Heart left ventricle (tissue), 13 donors: ENCODE data around the gene SHISA8.
"Not testable (repeated sequence)": the region's sequence is repeated elsewhere in the genome, so short reads cannot be mapped to it uniquely, and the experiment has no call there.

Experiments
- POLR2A ChIP-seq, 2 donors: fragments of 450-650 bp; IDR thresholded peaks; one replicate each; pipeline ENCODE4 v1.6.1; 2017; ENCODE audit warnings: antibody characterized with exemption in 2 of 2, mild to moderate bottlenecking in 2 of 2, moderate library complexity in 2 of 2
- TF ChIP-seq, protein P1 (sequence below), 12 donors: fragments of 200-600 bp; sonication (generic) in 4 of 12; IDR thresholded peaks; one replicate each; pipeline versions ENCODE4 v1.5.0 to v1.8.0; 2018 to 2022; ENCODE audit warnings: antibody characterized with exemption in 12 of 12, mild to moderate bottlenecking in 5 of 12
- donor health status: ischemic (EF 13 %, LVEDD 7.1; RV severe dilation, severe dysfunction).
- donor health status: DM: no; HTN: yes; CAD: no.
- donor health status: DM: no; HTN: no; CAD: no.
- donor health status: ischemic (EF 25% LVEDD 6.9; RV normal size, moderate dysfunction).
- donor health status: ischemic (EF 25% LVEDD 5.7; RV mildly dilated, moderate dysfunction).
- donor health status: ischemic (EF 35%, LVEDD 5.7; RV mildly dilated, moderate dysfunction).
- donor health status: nonischemic (EF 11% LVEDD 7.7; RV severe dilation, severe dysfunction).
- donor health status: DM: yes; HTN: yes; CAD: no.
- donor health status: PGD.
- donor health status: ischemic (EF 29% LVEDD 5.4; RV normal size, mild dysfunction).
- donor health status: nonischemic (EF 23%, LVEDD 6.1; RV moderate dilation, normal function).

DNA sequence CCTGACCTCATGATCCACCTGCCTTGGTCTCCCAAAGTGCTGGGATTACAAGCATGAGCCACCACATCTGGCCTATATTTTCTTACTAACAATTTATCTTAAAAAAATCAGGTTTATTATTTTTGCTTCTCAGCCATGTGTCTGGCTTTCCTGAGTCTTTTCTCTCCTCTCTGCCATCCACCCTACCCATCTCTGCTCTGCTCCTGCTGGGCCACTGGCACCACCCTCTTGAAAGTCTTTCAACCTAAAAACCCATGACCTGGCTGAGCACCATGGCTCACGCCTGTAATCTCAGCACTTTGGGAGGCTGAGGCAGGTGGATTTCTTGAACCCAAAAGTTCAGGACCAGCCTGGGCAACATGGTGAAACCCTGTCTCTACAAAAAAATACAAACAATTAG lies 44.8 kb downstream of the SHISA8 start:
- TF ChIP-seq, protein P1, sequence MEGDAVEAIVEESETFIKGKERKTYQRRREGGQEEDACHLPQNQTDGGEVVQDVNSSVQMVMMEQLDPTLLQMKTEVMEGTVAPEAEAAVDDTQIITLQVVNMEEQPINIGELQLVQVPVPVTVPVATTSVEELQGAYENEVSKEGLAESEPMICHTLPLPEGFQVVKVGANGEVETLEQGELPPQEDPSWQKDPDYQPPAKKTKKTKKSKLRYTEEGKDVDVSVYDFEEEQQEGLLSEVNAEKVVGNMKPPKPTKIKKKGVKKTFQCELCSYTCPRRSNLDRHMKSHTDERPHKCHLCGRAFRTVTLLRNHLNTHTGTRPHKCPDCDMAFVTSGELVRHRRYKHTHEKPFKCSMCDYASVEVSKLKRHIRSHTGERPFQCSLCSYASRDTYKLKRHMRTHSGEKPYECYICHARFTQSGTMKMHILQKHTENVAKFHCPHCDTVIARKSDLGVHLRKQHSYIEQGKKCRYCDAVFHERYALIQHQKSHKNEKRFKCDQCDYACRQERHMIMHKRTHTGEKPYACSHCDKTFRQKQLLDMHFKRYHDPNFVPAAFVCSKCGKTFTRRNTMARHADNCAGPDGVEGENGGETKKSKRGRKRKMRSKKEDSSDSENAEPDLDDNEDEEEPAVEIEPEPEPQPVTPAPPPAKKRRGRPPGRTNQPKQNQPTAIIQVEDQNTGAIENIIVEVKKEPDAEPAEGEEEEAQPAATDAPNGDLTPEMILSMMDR (IDR thresholded peaks at IDR 0.05) = not testable (repeated sequence)
- TF ChIP-seq POLR2A (IDR thresholded peaks at IDR 0.05) = not testable (repeated sequence)
